A549 (cell line): ENCODE results near the gene TACC2. TPM values are rescaled to one million over a fixed set of nuclear protein-coding genes. Genes with fewer than 3 reads are reported as not detected.

Experiments
- ATAC-seq, 2 experiments: fragments of 200-7000 bp in 1 of 2; fragments of >200 bp in 1 of 2; cut with Nextera tagmentation in 1 of 2; cut with Tn5 transposase in 1 of 2; 3 replicates each; pipeline versions ENCODE4 v1.8.0 to v1.9.1; 2018 to 2020; ENCODE audit warnings: mild to moderate bottlenecking in 1 of 2, moderate library complexity in 1 of 2
- CTCF ChIA-PET: fragments of 300-600 bp; sonication (Branson Sonifier 250); formaldehyde crosslinking; extraction: SDS; loops from one replicate; lab custom pipeline; 2021; ENCODE audit warnings: antibody characterized with exemption, inconsistent platforms; lab: Yijun Ruan, JAX
- POLR2A ChIA-PET: fragments of 350-600 bp; formaldehyde crosslinking; extraction: SDS; loops from one replicate; lab custom pipeline; 2021; ENCODE audit warnings: antibody characterized with exemption, inconsistent platforms; lab: Yijun Ruan, JAX
- DNase-seq, 2 experiments: peaks; one replicate each; pipeline versions ENCODE4 v3.0.0 to v3.0.0-alpha.2; 2011 to 2016; ENCODE audit warnings: low read depth in 1 of 2, low spot score in 1 of 2
- FAIRE-seq: peaks from 2 replicates; lab custom pipeline; 2011; peaks lifted over from hg19 to GRCh38; lab: Jason Lieb, UNC
- H3K27ac ChIP-seq, 2 experiments: fragments of >200 bp; sonication (Bioruptor Twin); formaldehyde crosslinking; 3 replicates each; pipeline ENCODE4 v1.5.1; 2016 to 2017
- H3K4me1 ChIP-seq: fragments of >200 bp; sonication (Bioruptor Twin); formaldehyde crosslinking; 3 replicates; pipeline ENCODE4 v1.6.1; 2016
- H3K4me2 ChIP-seq: fragments of >200 bp; sonication (Bioruptor Twin); formaldehyde crosslinking; 3 replicates; pipeline ENCODE4 v1.6.1; 2016
- H3K4me3 ChIP-seq: fragments of >200 bp; sonication (Bioruptor Twin); formaldehyde crosslinking; 3 replicates; pipeline ENCODE4 v1.5.1; 2016
- H3K9me3 ChIP-seq: fragments of >200 bp; sonication (Bioruptor Twin); formaldehyde crosslinking; 3 replicates; pipeline ENCODE4 v1.6.1; 2016
- CBX2 ChIP-seq: fragments of 200-600 bp; sonication (generic); IDR thresholded peaks from 2 replicates; pipeline ENCODE4 v1.6.1; 2016; ENCODE audit warnings: low read depth, mild to moderate bottlenecking, borderline replicate concordance
- CEBPB ChIP-seq, 2 experiments: fragments of >200 bp in 1 of 2; sonication (Bioruptor Twin) in 1 of 2; formaldehyde crosslinking in 1 of 2; IDR thresholded peaks; 2 replicates each; pipeline ENCODE4 v1.6.1; 2012 to 2016
- CHD4 ChIP-seq: fragments of 200-600 bp; sonication (generic); IDR thresholded peaks from 2 replicates; pipeline ENCODE4 v1.6.1; 2016; ENCODE audit warnings: antibody characterized with exemption, mild to moderate bottlenecking, borderline replicate concordance
- CTCF ChIP-seq: fragments of >200 bp; sonication (Bioruptor Twin); formaldehyde crosslinking; IDR thresholded peaks from 3 replicates; pipeline ENCODE4 v1.5.1; 2016
- EHF ChIP-seq: fragments of 250-450 bp; sonication (Bioruptor Pico); IDR thresholded peaks from 2 replicates; pipeline ENCODE4 v1.5.0; 2020; ENCODE audit warnings: mild to moderate bottlenecking
- ESRRA ChIP-seq: fragments of 150-350 bp; IDR thresholded peaks from 2 replicates; pipeline ENCODE4 v1.6.1; 2014; ENCODE audit warnings: mild to moderate bottlenecking, low read length, borderline replicate concordance
- FOXS1 ChIP-seq: fragments of 250-450 bp; sonication (Bioruptor Pico); IDR thresholded peaks from 2 replicates; pipeline ENCODE4 v1.5.0; 2020; ENCODE audit warnings: mild to moderate bottlenecking, moderate library complexity
- GATA3 ChIP-seq: IDR thresholded peaks from 2 replicates; pipeline ENCODE4 v1.6.1; 2012; ENCODE audit warnings: borderline replicate concordance
- HMGXB4 ChIP-seq: fragments of 250-450 bp; sonication (Bioruptor Pico); IDR thresholded peaks from 2 replicates; pipeline ENCODE4 v1.5.0; 2021; ENCODE audit warnings: mild to moderate bottlenecking, moderate library complexity, borderline replicate concordance
- HOXB13 ChIP-seq: fragments of 250-450 bp; sonication (Bioruptor Pico); IDR thresholded peaks from 2 replicates; pipeline ENCODE4 v1.5.0; 2020; ENCODE audit warnings: low read depth, mild to moderate bottlenecking, moderate library complexity
- HOXB5 ChIP-seq: fragments of 250-450 bp; sonication (Bioruptor Pico); IDR thresholded peaks from 2 replicates; pipeline ENCODE4 v1.5.0; 2020; ENCODE audit warnings: mild to moderate bottlenecking, moderate library complexity
- JUNB ChIP-seq: fragments of >200 bp; sonication (Bioruptor Twin); formaldehyde crosslinking; IDR thresholded peaks from 2 replicates; pipeline ENCODE4 v1.6.1; 2016
- KDM5A ChIP-seq: fragments of 200-600 bp; sonication (generic); IDR thresholded peaks from 2 replicates; pipeline ENCODE4 v1.6.1; 2016; ENCODE audit warnings: antibody characterized with exemption, mild to moderate bottlenecking
- MAFK ChIP-seq: fragments of 450-650 bp; IDR thresholded peaks from 2 replicates; pipeline ENCODE4 v1.6.1; 2014; ENCODE audit not compliant: partially characterized antibody
- NPAS2 ChIP-seq: fragments of 250-450 bp; sonication (Bioruptor Pico); IDR thresholded peaks from 2 replicates; pipeline ENCODE4 v1.8.0; 2022; ENCODE audit warnings: mild to moderate bottlenecking, moderate library complexity, borderline replicate concordance
- NR3C1 ChIP-seq: fragments of >200 bp; sonication (Bioruptor Twin); formaldehyde crosslinking; IDR thresholded peaks from 3 replicates; pipeline ENCODE4 v1.6.1; 2017
- POLR2AphosphoS2 ChIP-seq: conservative IDR thresholded peaks from 2 replicates; pipeline ENCODE4 v1.6.1; 2012; ENCODE audit warnings: low read length, improper control_type of control experiment, inconsistent platforms
- RAD21 ChIP-seq, 2 experiments: fragments of >200 bp in 1 of 2; sonication (Bioruptor Twin) in 1 of 2; formaldehyde crosslinking in 1 of 2; IDR thresholded peaks in 1 of 2; conservative IDR thresholded peaks in 1 of 2; 2 replicates in 1 of 2; 3 replicates in 1 of 2; pipeline ENCODE4 v1.6.1; 2012 to 2018; ENCODE audit warnings: inconsistent platforms in 1 of 2
- RARB ChIP-seq: fragments of 250-450 bp; sonication (Bioruptor Pico); IDR thresholded peaks from 2 replicates; pipeline ENCODE4 v1.8.0; 2021; ENCODE audit warnings: mild to moderate bottlenecking, moderate library complexity
- RCOR1 ChIP-seq: fragments of 150-350 bp; IDR thresholded peaks from 2 replicates; pipeline ENCODE4 v1.6.1; 2014; ENCODE audit warnings: antibody characterized with exemption, low read length, low read depth
- SMC3 ChIP-seq: fragments of >200 bp; sonication (Bioruptor Twin); formaldehyde crosslinking; IDR thresholded peaks from 3 replicates; pipeline ENCODE4 v1.6.1; 2018; ENCODE audit warnings: inconsistent platforms
- TFCP2L1 ChIP-seq: fragments of 250-450 bp; sonication (Bioruptor Pico); IDR thresholded peaks from 2 replicates; pipeline ENCODE4 v1.5.0; 2021; ENCODE audit warnings: mild to moderate bottlenecking
- ZFP36 ChIP-seq: fragments of 450-650 bp; IDR thresholded peaks from 2 replicates; pipeline ENCODE4 v1.6.1; 2014; ENCODE audit warnings: borderline replicate concordance; ENCODE audit not compliant: partially characterized antibody
- WGBS: methylation state at CpG from one replicate; pipeline ENCODE4 v1.1.6; 2017; ENCODE audit errors: missing lambda C conversion rate; 5-methylcytosine and 5-hydroxymethylcytosine counted together
- polyA plus RNA-seq, 4 experiments: library from polyadenylated mRNA; depleted of rRNA in 3 of 4; stranded (reverse); fragments of >200 nt; fragmentation: RNase III in 1 of 4; extraction: RNeasy Plus Mini Kit Qiagen cat#74134 plus additional on column Dnase treatment in 1 of 4; gene quantifications; 2 replicates in 3 of 4; 3 replicates in 1 of 4; pipeline ENCODE4 v1.2.3, GENCODE V29; 2011 to 2017
- TF ChIP-seq, protein P1 (sequence below): fragments of 250-450 bp; sonication (Bioruptor Pico); IDR thresholded peaks from 2 replicates; pipeline ENCODE4 v1.5.0; 2020; ENCODE audit warnings: low read depth, mild to moderate bottlenecking, moderate library complexity
- TF ChIP-seq, protein P2 (sequence below): fragments of >200 bp; sonication (Bioruptor Twin); formaldehyde crosslinking; IDR thresholded peaks from 2 replicates; pipeline ENCODE4 v1.6.1; 2016

TACC2 gene
- polyA plus RNA-seq, 2 of the 4 experiments (the other 2 are of a cell fraction), result 83.3 to 128 TPM

- no peak overlapping the region for H3K4me3 ChIP-seq
- no peak overlapping the region for H3K4me2 ChIP-seq
- DNase-seq (no peak), ATAC-seq (no peak), FAIRE-seq (no peak)
- POLR2A ChIA-PET, result interaction anchor here (0.6 to 1.6 kb wide), 3 partner anchors 10 to 216 kb away, joined by 3 to 5 read pairs (median 3); no protein-coding TSS in a partner anchor
- H3K27ac ChIP-seq, result no peak overlapping the region
- H3K4me1 ChIP-seq, result peaks cover 68% of the 10 kb centered on the region
- CTCF ChIA-PET, result interaction anchor here (3.5 to 4.1 kb wide), 2 partner anchors 9 to 19 kb away, joined by 19 to 23 read pairs; no protein-coding TSS in a partner anchor
- H3K9me3 ChIP-seq, result no peaks in the 10 kb centered on the region
- no peak for TF ChIP-seq ESRRA
- no peak for TF ChIP-seq CBX2
- TF ChIP-seq HOXB13 (CRISPR knock-in tag), result no peak
- no peak for TF ChIP-seq POLR2AphosphoS2
- no peak for TF ChIP-seq RCOR1
- TF ChIP-seq RARB (CRISPR knock-in tag), result no peak
- no peak for TF ChIP-seq ZFP36
- TF ChIP-seq CHD4, result no peak
- TF ChIP-seq CTCF, result no peak
- no peak for TF ChIP-seq NPAS2 (CRISPR knock-in tag)
- no peak for TF ChIP-seq HMGXB4 (CRISPR knock-in tag)
- WGBS, result 88% methylated on average over 8 of the region's 8 CpGs
These were observed 133.5 kb downstream of the TACC2 start for GRCh38 chr10:122122493-122122892.

DNA sequence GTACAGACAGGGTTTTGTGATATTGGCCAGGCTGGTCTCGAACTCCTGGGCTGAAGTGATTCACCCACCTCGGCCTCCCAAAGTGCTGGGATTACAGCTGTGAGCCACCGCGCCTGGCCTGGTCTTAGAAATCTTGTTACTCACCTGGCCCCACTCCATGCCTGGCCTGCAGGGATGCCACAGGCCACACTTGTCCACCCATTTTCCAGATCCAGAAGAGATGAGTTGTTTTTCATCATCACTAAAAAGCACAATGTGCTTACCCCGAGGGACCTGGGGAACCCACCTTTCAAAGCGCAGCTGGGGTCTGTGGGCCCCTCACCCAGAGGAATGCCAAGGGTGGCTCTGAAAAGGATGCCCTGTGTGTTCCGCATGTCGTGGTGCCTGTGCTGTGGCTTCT, 134.2 kb downstream of the TACC2 start:
- DNase-seq (no peak), FAIRE-seq (no peak), ATAC-seq (no peak)
- 78% methylated on average over 8 of the region's 8 CpGs for WGBS
- H3K27ac ChIP-seq, result 0 out of 6 replicates have a peak overlapping the region, but pooled peaks of 1 of the 2 experiments have one; percentile 16
- CTCF ChIA-PET, result interaction anchor here (2.1 to 4.1 kb wide), 3 partner anchors 10 to 20 kb away, joined by 4 to 23 read pairs (median 19); no protein-coding TSS in a partner anchor
- POLR2A ChIA-PET, result interaction anchor here (0.7 to 1.6 kb wide), 2 partner anchors 10 kb away, joined by 5 to 7 read pairs; no protein-coding TSS in a partner anchor
- H3K9me3 ChIP-seq, result no peaks in the 10 kb centered on the region
- peaks cover 68% of the 10 kb centered on the region for H3K4me1 ChIP-seq
- H3K4me3 ChIP-seq, result no peak overlapping the region
- H3K4me2 ChIP-seq, result no peak overlapping the region
- TF ChIP-seq, protein P1, sequence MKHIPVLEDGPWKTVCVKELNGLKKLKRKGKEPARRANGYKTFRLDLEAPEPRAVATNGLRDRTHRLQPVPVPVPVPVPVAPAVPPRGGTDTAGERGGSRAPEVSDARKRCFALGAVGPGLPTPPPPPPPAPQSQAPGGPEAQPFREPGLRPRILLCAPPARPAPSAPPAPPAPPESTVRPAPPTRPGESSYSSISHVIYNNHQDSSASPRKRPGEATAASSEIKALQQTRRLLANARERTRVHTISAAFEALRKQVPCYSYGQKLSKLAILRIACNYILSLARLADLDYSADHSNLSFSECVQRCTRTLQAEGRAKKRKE (CRISPR knock-in tag), result no peak
- no peak for TF ChIP-seq RCOR1
- TF ChIP-seq, protein P2, sequence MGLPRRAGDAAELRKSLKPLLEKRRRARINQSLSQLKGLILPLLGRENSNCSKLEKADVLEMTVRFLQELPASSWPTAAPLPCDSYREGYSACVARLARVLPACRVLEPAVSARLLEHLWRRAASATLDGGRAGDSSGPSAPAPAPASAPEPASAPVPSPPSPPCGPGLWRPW, result no peak
- TF ChIP-seq KDM5A, result no peak

GRCh38 chr10:122124342-122124741, 135.4 kb downstream of the TACC2 start:
- H3K4me3 ChIP-seq, result no peak overlapping the region
- no peaks in the 10 kb centered on the region for H3K9me3 ChIP-seq
- ChIA-PET CTCF (interaction anchor here (2.1 to 4.1 kb wide), 3 partner anchors 11 to 21 kb away, joined by 4 to 23 read pairs (median 19); no protein-coding TSS in a partner anchor), POLR2A (no interaction called here)
- no peak overlapping the region for H3K4me2 ChIP-seq
- peak overlapping the region in 1 of 2 experiments; percentile 7; a peak in 1 of 6 replicates for H3K27ac ChIP-seq
- peaks cover 64% of the 10 kb centered on the region for H3K4me1 ChIP-seq
- ATAC-seq, result no peak
- TF ChIP-seq RAD21 (conservative IDR thresholded peaks at IDR 0.05 in 1 of 2, IDR thresholded peaks at IDR 0.05 in 1 of 2) (no peak), TFCP2L1 (CRISPR knock-in tag) (no peak), ESRRA (no peak), NR3C1 (no peak), CEBPB (IDR thresholded peaks at IDR 0.05) (no peak), SMC3 (no peak), JUNB (no peak), HMGXB4 (CRISPR knock-in tag) (no peak), HOXB13 (CRISPR knock-in tag) (no peak), POLR2AphosphoS2 (no peak), MAFK (no peak), FOXS1 (CRISPR knock-in tag) (no peak), EHF (CRISPR knock-in tag) (no peak), RARB (CRISPR knock-in tag) (no peak), HOXB5 (CRISPR knock-in tag) (no peak), GATA3 (no peak)
- TF ChIP-seq, protein P1 (CRISPR knock-in tag), result no peak
- no peak for DNase-seq
- 90% methylated on average over 9 of the region's 9 CpGs for WGBS
- FAIRE-seq, result no peak
